Liver (tissue), 9 donors: Measurements from ENCODE around the gene OCEL1. TPM values are rescaled to one million over a fixed set of nuclear protein-coding genes. Genes with fewer than 3 reads are reported as not detected.
A peak's percentile ranks its signal among the peaks of the same experiment; 100 is the strongest.

Experiments used
- DNase-seq: peaks from one replicate; pipeline ENCODE4 v3.0.0-alpha.2; 2017; ENCODE audit warnings: low spot score
- H3K27ac ChIP-seq, 2 donors: one replicate each; pipeline ENCODE4 v1.7.0; 2013; ENCODE audit warnings: inconsistent platforms in 2 of 2, low read length in 2 of 2, control low read depth in 1 of 2, low read depth in 1 of 2, mild to moderate bottlenecking in 1 of 2
- H3K27me3 ChIP-seq, 4 donors: one replicate each; pipeline versions ENCODE4 v1.6.1 to v1.7.0; 2013; ENCODE audit warnings: low read length in 3 of 4, inconsistent platforms in 1 of 4, mild to moderate bottlenecking in 1 of 4, moderate library complexity in 1 of 4; ENCODE audit not compliant: control insufficient read depth in 4 of 4, insufficient read depth in 4 of 4
- H3K36me3 ChIP-seq, 4 donors: one replicate each; pipeline versions ENCODE4 v1.6.1 to v1.7.0; 2013; ENCODE audit warnings: low read length in 3 of 4, mild to moderate bottlenecking in 3 of 4, low read depth in 1 of 4, moderate library complexity in 1 of 4; ENCODE audit not compliant: control insufficient read depth in 4 of 4, insufficient read depth in 3 of 4
- H3K4me1 ChIP-seq, 4 donors: one replicate each; pipeline versions ENCODE4 v1.6.1 to v1.7.0; 2013; ENCODE audit warnings: low read length in 3 of 4, mild to moderate bottlenecking in 3 of 4, moderate library complexity in 1 of 4; ENCODE audit not compliant: control insufficient read depth in 4 of 4, insufficient read depth in 4 of 4
- H3K4me3 ChIP-seq, 3 donors: one replicate each; pipeline versions ENCODE4 v1.6.1 to v1.7.0; 2013; ENCODE audit warnings: low read length in 3 of 3, control low read depth in 1 of 3, low read depth in 1 of 3, mild to moderate bottlenecking in 1 of 3
- H3K9ac ChIP-seq, 2 donors: one replicate each; pipeline ENCODE4 v1.7.0; 2013; ENCODE audit warnings: low read length in 2 of 2, mild to moderate bottlenecking in 2 of 2, moderate library complexity in 2 of 2, control low read depth in 1 of 2, low read depth in 1 of 2
- H3K9me3 ChIP-seq, 4 donors: one replicate each; pipeline versions ENCODE4 v1.6.1 to v1.7.0; 2013; ENCODE audit warnings: low read length in 3 of 4; ENCODE audit not compliant: control insufficient read depth in 4 of 4
- CTCF ChIP-seq: fragments of 150-350 bp; IDR thresholded peaks from 2 replicates; pipeline ENCODE4 v1.5.1; 2017; ENCODE audit warnings: improper control_type of control experiment, low read depth, low read length; ENCODE audit not compliant: missing input control
- EGR1 ChIP-seq, 2 donors: IDR thresholded peaks; 2 replicates each; pipeline ENCODE4 v1.6.1; 2016 to 2018; ENCODE audit warnings: antibody characterized with exemption in 2 of 2, low read depth in 2 of 2
- FOXA1 ChIP-seq: IDR thresholded peaks from 2 replicates; pipeline ENCODE4 v1.6.1; 2016; ENCODE audit warnings: antibody characterized with exemption
- FOXA2 ChIP-seq: IDR thresholded peaks from 2 replicates; pipeline ENCODE4 v1.6.1; 2016; ENCODE audit warnings: antibody characterized with exemption
- GABPA ChIP-seq, 2 donors: IDR thresholded peaks in 1 of 2; conservative IDR thresholded peaks in 1 of 2; 2 replicates each; pipeline ENCODE4 v1.6.1; 2016; ENCODE audit warnings: antibody characterized with exemption in 2 of 2, mild to moderate bottlenecking in 1 of 2, moderate library complexity in 1 of 2
- HNF4A ChIP-seq, 2 donors: conservative IDR thresholded peaks; 2 replicates each; pipeline ENCODE4 v1.6.1; 2016; ENCODE audit warnings: antibody characterized with exemption in 2 of 2, mild to moderate bottlenecking in 2 of 2
- HNF4G ChIP-seq: IDR thresholded peaks from 2 replicates; pipeline ENCODE4 v1.6.1; 2016; ENCODE audit warnings: antibody characterized with exemption
- JUND ChIP-seq, 2 donors: IDR thresholded peaks; 2 replicates each; pipeline ENCODE4 v1.6.1; 2016; ENCODE audit warnings: antibody characterized with exemption in 2 of 2
- NR2F2 ChIP-seq: IDR thresholded peaks from 2 replicates; pipeline ENCODE4 v1.6.1; 2016; ENCODE audit warnings: antibody characterized with exemption
- RAD21 ChIP-seq, 2 donors: IDR thresholded peaks; 2 replicates each; pipeline ENCODE4 v1.6.1; 2016; ENCODE audit warnings: antibody characterized with exemption in 2 of 2, mild to moderate bottlenecking in 2 of 2
- RXRA ChIP-seq, 2 donors: IDR thresholded peaks; 2 replicates each; pipeline ENCODE4 v1.6.1; 2017 to 2018; ENCODE audit warnings: antibody characterized with exemption in 2 of 2, mild to moderate bottlenecking in 1 of 2
- SP1 ChIP-seq: IDR thresholded peaks from 2 replicates; pipeline ENCODE4 v1.6.1; 2018; ENCODE audit warnings: antibody characterized with exemption, mild to moderate bottlenecking
- TAF1 ChIP-seq: conservative IDR thresholded peaks from 2 replicates; pipeline ENCODE4 v1.6.1; 2016; ENCODE audit warnings: antibody characterized with exemption, mild to moderate bottlenecking
- YY1 ChIP-seq: IDR thresholded peaks from 2 replicates; pipeline ENCODE4 v1.6.1; 2016; ENCODE audit warnings: antibody characterized with exemption, mild to moderate bottlenecking
- WGBS: extraction: QIAGEN DNeasy Blood & Tissue Kit; methylation state at CpG from one replicate; pipeline ENCODE4 v1.1.7; 2013; 5-methylcytosine and 5-hydroxymethylcytosine counted together
- polyA plus RNA-seq, 2 donors: library from polyadenylated mRNA; stranded (reverse) in 1 of 2; unstranded in 1 of 2; fragments of 200-250 nt in 1 of 2; fragments of >200 nt in 1 of 2; fragmentation: Nextera tagmentation in 1 of 2; extraction: Ambion mirVana in 1 of 2; gene quantifications; one replicate each; pipeline versions ENCODE4 v1.2.1 to v1.2.3, GENCODE V29; 2013 to 2015
- total RNA-seq, 2 donors: library from RNA; depleted of rRNA; stranded (reverse); fragments of >200 nt; gene quantifications; one replicate each; pipeline ENCODE4 v1.2.3, GENCODE V29; 2014
- TF ChIP-seq, protein P1 (sequence below): IDR thresholded peaks from 2 replicates; pipeline ENCODE4 v1.6.1; 2016; ENCODE audit warnings: antibody characterized with exemption, mild to moderate bottlenecking
- TF ChIP-seq, protein P2 (sequence below): IDR thresholded peaks from 2 replicates; pipeline ENCODE4 v1.6.1; 2016; ENCODE audit warnings: antibody characterized with exemption
- TF ChIP-seq, protein P3 (sequence below): IDR thresholded peaks from 2 replicates; pipeline ENCODE4 v1.6.1; 2016; ENCODE audit warnings: antibody characterized with exemption
- TF ChIP-seq, protein P4 (sequence below): IDR thresholded peaks from 2 replicates; pipeline ENCODE4 v1.6.1; 2016; ENCODE audit warnings: antibody characterized with exemption
- donor health status: healthy.
- donor health status: healthy.
- donor health status: healthy.
- donor health status: healthy.
- donor health status: healthy.

OCEL1 gene, protein sequence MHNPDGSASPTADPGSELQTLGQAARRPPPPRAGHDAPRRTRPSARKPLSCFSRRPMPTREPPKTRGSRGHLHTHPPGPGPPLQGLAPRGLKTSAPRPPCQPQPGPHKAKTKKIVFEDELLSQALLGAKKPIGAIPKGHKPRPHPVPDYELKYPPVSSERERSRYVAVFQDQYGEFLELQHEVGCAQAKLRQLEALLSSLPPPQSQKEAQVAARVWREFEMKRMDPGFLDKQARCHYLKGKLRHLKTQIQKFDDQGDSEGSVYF
- total RNA-seq (10 to 100 TPM in 1 of 2 donors, 1 to 10 TPM in 1; 4.9 to 10.5 TPM), polyA plus RNA-seq (10 to 100 TPM; 31.1 to 32.5 TPM)

DNA sequence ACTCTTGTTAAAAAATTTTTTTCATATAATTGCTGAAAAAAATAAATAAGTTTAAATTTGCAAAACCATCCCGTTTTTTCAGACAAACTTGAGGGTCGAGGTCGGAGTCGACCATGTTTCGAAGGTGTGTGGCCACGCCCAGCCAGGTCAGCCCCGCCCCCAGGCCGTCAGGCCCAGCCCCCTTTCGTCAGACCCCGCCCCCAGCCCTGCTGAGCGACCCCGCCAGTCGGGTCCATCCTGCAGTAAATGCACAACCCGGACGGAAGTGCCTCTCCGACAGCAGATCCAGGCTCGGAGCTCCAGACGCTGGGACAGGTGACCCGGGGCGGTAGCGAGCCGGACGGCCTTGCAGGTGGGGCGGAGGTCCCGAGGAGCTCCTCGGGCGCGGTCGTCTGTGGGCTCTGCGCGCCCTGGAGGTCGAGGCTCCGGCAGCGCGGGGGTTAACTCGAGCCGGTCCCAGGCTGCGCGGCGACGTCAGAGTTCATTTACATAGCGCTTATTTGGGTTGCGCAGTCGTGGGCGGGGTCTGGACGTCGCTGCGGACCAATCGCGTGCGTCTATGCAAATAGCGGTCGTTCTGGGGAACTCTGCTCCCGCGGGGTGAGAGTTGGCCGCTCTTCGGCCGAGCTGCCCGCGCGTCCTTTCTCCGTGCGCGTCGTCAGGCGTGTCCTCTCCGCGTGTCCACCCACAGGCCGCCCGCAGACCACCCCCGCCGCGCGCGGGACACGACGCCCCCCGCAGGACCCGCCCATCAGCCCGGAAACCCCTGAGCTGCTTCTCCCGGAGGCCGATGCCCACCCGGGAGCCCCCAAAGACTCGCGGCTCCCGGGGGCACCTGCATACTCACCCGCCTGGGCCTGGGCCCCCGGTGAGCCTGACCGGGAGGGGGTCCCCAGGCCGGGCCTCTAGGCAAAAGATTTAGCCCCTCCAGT, at the start of gene OCEL1:
TSS of gene OCEL1 (plus strand) at position 225 of the 932 bp plus-strand sequence. CDS start at position 247, 22 bp downstream.
- H3K27me3 ChIP-seq, result no peaks in the 10 kb centered on the region

More for the DNA sequence above, at the start of gene OCEL1:
- peak within 1 kb of the TSS; percentile 72 to 74 for H3K9ac ChIP-seq
- H3K36me3 ChIP-seq, result peaks cover 0 to 9% (median 4%) of the 10 kb centered on the region in 4 donors
- peak within 1 kb of the TSS; percentile 64 to 86 (median 71) for H3K4me3 ChIP-seq
- peak within 1 kb of the TSS; percentile 91 to 98 for H3K27ac ChIP-seq
- under 1% methylated on average over 90 of the region's 90 CpGs for WGBS
- H3K9me3 ChIP-seq, result no peaks in the 10 kb centered on the region
- DNase-seq, result peak; percentile 98
- peaks cover 3 to 17% (median 10%) of the 10 kb centered on the region in 4 donors for H3K4me1 ChIP-seq
- TF ChIP-seq YY1, result peak; percentile 48
- TF ChIP-seq FOXA2, result peak; percentile 66
- peak in 1 of 2 donors; percentile 51 for TF ChIP-seq RAD21 (IDR thresholded peaks at IDR 0.05)
- TF ChIP-seq JUND (IDR thresholded peaks at IDR 0.05), result no peak
- peak; percentile 77 for TF ChIP-seq TAF1
- TF ChIP-seq RXRA (IDR thresholded peaks at IDR 0.05), result peak; percentile 59 to 60
- TF ChIP-seq HNF4A (conservative IDR thresholded peaks at IDR 0.05), result peak; percentile 45 to 64
- TF ChIP-seq, protein P1, sequence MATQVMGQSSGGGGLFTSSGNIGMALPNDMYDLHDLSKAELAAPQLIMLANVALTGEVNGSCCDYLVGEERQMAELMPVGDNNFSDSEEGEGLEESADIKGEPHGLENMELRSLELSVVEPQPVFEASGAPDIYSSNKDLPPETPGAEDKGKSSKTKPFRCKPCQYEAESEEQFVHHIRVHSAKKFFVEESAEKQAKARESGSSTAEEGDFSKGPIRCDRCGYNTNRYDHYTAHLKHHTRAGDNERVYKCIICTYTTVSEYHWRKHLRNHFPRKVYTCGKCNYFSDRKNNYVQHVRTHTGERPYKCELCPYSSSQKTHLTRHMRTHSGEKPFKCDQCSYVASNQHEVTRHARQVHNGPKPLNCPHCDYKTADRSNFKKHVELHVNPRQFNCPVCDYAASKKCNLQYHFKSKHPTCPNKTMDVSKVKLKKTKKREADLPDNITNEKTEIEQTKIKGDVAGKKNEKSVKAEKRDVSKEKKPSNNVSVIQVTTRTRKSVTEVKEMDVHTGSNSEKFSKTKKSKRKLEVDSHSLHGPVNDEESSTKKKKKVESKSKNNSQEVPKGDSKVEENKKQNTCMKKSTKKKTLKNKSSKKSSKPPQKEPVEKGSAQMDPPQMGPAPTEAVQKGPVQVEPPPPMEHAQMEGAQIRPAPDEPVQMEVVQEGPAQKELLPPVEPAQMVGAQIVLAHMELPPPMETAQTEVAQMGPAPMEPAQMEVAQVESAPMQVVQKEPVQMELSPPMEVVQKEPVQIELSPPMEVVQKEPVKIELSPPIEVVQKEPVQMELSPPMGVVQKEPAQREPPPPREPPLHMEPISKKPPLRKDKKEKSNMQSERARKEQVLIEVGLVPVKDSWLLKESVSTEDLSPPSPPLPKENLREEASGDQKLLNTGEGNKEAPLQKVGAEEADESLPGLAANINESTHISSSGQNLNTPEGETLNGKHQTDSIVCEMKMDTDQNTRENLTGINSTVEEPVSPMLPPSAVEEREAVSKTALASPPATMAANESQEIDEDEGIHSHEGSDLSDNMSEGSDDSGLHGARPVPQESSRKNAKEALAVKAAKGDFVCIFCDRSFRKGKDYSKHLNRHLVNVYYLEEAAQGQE, result peak; percentile 65
- TF ChIP-seq, protein P2, sequence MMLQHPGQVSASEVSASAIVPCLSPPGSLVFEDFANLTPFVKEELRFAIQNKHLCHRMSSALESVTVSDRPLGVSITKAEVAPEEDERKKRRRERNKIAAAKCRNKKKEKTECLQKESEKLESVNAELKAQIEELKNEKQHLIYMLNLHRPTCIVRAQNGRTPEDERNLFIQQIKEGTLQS, result no peak
- peak; percentile 23 for TF ChIP-seq HNF4G
- TF ChIP-seq CTCF, result no peak
- TF ChIP-seq, protein P3, sequence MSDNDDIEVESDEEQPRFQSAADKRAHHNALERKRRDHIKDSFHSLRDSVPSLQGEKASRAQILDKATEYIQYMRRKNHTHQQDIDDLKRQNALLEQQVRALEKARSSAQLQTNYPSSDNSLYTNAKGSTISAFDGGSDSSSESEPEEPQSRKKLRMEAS, result no peak
- peak; percentile 41 for TF ChIP-seq NR2F2
- TF ChIP-seq, protein P4, sequence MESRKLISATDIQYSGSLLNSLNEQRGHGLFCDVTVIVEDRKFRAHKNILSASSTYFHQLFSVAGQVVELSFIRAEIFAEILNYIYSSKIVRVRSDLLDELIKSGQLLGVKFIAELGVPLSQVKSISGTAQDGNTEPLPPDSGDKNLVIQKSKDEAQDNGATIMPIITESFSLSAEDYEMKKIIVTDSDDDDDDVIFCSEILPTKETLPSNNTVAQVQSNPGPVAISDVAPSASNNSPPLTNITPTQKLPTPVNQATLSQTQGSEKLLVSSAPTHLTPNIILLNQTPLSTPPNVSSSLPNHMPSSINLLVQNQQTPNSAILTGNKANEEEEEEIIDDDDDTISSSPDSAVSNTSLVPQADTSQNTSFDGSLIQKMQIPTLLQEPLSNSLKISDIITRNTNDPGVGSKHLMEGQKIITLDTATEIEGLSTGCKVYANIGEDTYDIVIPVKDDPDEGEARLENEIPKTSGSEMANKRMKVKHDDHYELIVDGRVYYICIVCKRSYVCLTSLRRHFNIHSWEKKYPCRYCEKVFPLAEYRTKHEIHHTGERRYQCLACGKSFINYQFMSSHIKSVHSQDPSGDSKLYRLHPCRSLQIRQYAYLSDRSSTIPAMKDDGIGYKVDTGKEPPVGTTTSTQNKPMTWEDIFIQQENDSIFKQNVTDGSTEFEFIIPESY, result peak; percentile 62
- peak; percentile 93 for TF ChIP-seq SP1
- TF ChIP-seq GABPA (IDR thresholded peaks at IDR 0.05 in 1 of 2, conservative IDR thresholded peaks at IDR 0.05 in 1 of 2), result peak in 1 of 2 donors; percentile 62
- TF ChIP-seq EGR1 (IDR thresholded peaks at IDR 0.05; ENCODE audit: low read depth in 2 of 2), result peak in 1 of 2 donors; percentile 59
- peak; percentile 38 for TF ChIP-seq FOXA1
